Measurements from ENCODE around the gene SLC5A9.

GRCh38 chr1:48224791-48225190, 2.3 kb downstream of the SLC5A9 start:
- TF ChIP-seq, protein P1, sequence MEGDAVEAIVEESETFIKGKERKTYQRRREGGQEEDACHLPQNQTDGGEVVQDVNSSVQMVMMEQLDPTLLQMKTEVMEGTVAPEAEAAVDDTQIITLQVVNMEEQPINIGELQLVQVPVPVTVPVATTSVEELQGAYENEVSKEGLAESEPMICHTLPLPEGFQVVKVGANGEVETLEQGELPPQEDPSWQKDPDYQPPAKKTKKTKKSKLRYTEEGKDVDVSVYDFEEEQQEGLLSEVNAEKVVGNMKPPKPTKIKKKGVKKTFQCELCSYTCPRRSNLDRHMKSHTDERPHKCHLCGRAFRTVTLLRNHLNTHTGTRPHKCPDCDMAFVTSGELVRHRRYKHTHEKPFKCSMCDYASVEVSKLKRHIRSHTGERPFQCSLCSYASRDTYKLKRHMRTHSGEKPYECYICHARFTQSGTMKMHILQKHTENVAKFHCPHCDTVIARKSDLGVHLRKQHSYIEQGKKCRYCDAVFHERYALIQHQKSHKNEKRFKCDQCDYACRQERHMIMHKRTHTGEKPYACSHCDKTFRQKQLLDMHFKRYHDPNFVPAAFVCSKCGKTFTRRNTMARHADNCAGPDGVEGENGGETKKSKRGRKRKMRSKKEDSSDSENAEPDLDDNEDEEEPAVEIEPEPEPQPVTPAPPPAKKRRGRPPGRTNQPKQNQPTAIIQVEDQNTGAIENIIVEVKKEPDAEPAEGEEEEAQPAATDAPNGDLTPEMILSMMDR (IDR thresholded peaks at IDR 0.05): no peak
- no peak for TF ChIP-seq CHD2 (IDR thresholded peaks at IDR 0.05; ENCODE audit: low read length, partially characterized antibody)
- TF ChIP-seq NPAS2 (CRISPR knock-in tag; IDR thresholded peaks at IDR 0.05; ENCODE audit: borderline replicate concordance): no peak
- TF ChIP-seq NR3C1 (IDR thresholded peaks at IDR 0.05): no peak
- no peak for TF ChIP-seq REST (IDR thresholded peaks at IDR 0.05)
- no peak for TF ChIP-seq NFE2L2 (conservative IDR thresholded peaks at IDR 0.05; ENCODE audit: low read length)
- TF ChIP-seq POLR2A (IDR thresholded peaks at IDR 0.05; ENCODE audit: low read length): no peak
- TF ChIP-seq BHLHE40 (IDR thresholded peaks at IDR 0.05; ENCODE audit: low read depth, low read length): no peak
- no peak for TF ChIP-seq JUN (IDR thresholded peaks at IDR 0.05)
- TF ChIP-seq KDM5A (IDR thresholded peaks at IDR 0.05): no peak
- no peak for TF ChIP-seq RAD21 (conservative IDR thresholded peaks at IDR 0.05 in 1 of 2, IDR thresholded peaks at IDR 0.05 in 1 of 2)
- no peak for TF ChIP-seq USF2 (IDR thresholded peaks at IDR 0.05)
- TF ChIP-seq MAFK (IDR thresholded peaks at IDR 0.05; ENCODE audit: partially characterized antibody): no peak
- TF ChIP-seq FOSL2 (IDR thresholded peaks at IDR 0.05): no peak
- no peak for TF ChIP-seq FOSL2 (CRISPR knock-in tag; IDR thresholded peaks at IDR 0.05)

Measured in A549 (cell line).